ENCODE measurements around the gene FUT9.

Gene FUT9

GRCh38 chr6:96074006-96074405 lies 58.2 kb downstream of the FUT9 start:
- Histone ChIP-seq H3K79me2 (ENCODE audit: low read length) (no peaks in the 10 kb centered on the region), H3K4me3 (ENCODE audit: low read length) (no peak overlapping the region), H4K20me1 (ENCODE audit: insufficient read depth, low read length) (no peaks in the 10 kb centered on the region), H3K9ac (ENCODE audit: low read length) (no peak overlapping the region), H3K4me1 (ENCODE audit: low read length) (no peaks in the 10 kb centered on the region), H3K36me3 (replicated peaks; ENCODE audit: low read depth, low read length) (no peaks in the 10 kb centered on the region), H3K4me2 (ENCODE audit: low read length) (no peak overlapping the region), H3K9me3 (ENCODE audit: insufficient read depth, low read length) (no peaks in the 10 kb centered on the region), H3K27me3 (ENCODE audit: low read depth, low read length) (no peaks in the 10 kb centered on the region), H3K27ac (ENCODE audit: low read length) (no peak overlapping the region), H2AFZ (ENCODE audit: low read depth, low read length) (no peak overlapping the region)
- TF ChIP-seq CTCF (IDR thresholded peaks at IDR 0.05; ENCODE audit: low read depth, low read length): no peak
- no peak for TF ChIP-seq EZH2phosphoT487 (IDR thresholded peaks at IDR 0.05; ENCODE audit: low read depth)

GRCh38 chr6:96075826-96076225 lies 60.1 kb downstream of the FUT9 start:
- no peaks in the 10 kb centered on the region for H3K4me1 ChIP-seq (ENCODE audit: low read length)
- H3K36me3 ChIP-seq (replicated peaks; ENCODE audit: low read depth, low read length): no peaks in the 10 kb centered on the region
- no peak overlapping the region for H3K27ac ChIP-seq (ENCODE audit: low read length)
- H3K79me2 ChIP-seq (ENCODE audit: low read length): no peaks in the 10 kb centered on the region
- H3K9ac ChIP-seq (ENCODE audit: low read length): no peak overlapping the region
- TF ChIP-seq CTCF (IDR thresholded peaks at IDR 0.05; ENCODE audit: low read depth, low read length) (no peak), EZH2phosphoT487 (IDR thresholded peaks at IDR 0.05; ENCODE audit: low read depth) (no peak)
- H3K9me3 ChIP-seq (ENCODE audit: insufficient read depth, low read length): no peaks in the 10 kb centered on the region
- no peak overlapping the region for H2AFZ ChIP-seq (ENCODE audit: low read depth, low read length)
- no peak overlapping the region for H3K4me3 ChIP-seq (ENCODE audit: low read length)
- H3K4me2 ChIP-seq (ENCODE audit: low read length): no peak overlapping the region
- H3K27me3 ChIP-seq (ENCODE audit: low read depth, low read length): no peaks in the 10 kb centered on the region
- no peaks in the 10 kb centered on the region for H4K20me1 ChIP-seq (ENCODE audit: insufficient read depth, low read length)

GRCh38 chr6:96086745-96087144 lies 71.0 kb downstream of the FUT9 start:
- no peak for TF ChIP-seq CTCF (IDR thresholded peaks at IDR 0.05; ENCODE audit: low read depth, low read length)
- no peak for TF ChIP-seq EZH2phosphoT487 (IDR thresholded peaks at IDR 0.05; ENCODE audit: low read depth)
- no peak overlapping the region for H3K9ac ChIP-seq (ENCODE audit: low read length)
- no peaks in the 10 kb centered on the region for H3K27me3 ChIP-seq (ENCODE audit: low read depth, low read length)
- H3K9me3 ChIP-seq (ENCODE audit: insufficient read depth, low read length): no peaks in the 10 kb centered on the region
- no peak overlapping the region for H3K27ac ChIP-seq (ENCODE audit: low read length)
- H3K79me2 ChIP-seq (ENCODE audit: low read length): no peaks in the 10 kb centered on the region
- no peaks in the 10 kb centered on the region for H4K20me1 ChIP-seq (ENCODE audit: insufficient read depth, low read length)
- no peak overlapping the region for H2AFZ ChIP-seq (ENCODE audit: low read depth, low read length)
- no peak overlapping the region for H3K4me2 ChIP-seq (ENCODE audit: low read length)
- H3K4me1 ChIP-seq (ENCODE audit: low read length): no peaks in the 10 kb centered on the region
- H3K36me3 ChIP-seq (replicated peaks; ENCODE audit: low read depth, low read length): no peaks in the 10 kb centered on the region
- no peak overlapping the region for H3K4me3 ChIP-seq (ENCODE audit: low read length)

- Histone ChIP-seq H3K9me3 (ENCODE audit: insufficient read depth, low read length) (no peaks in the 10 kb centered on the region), H3K27ac (ENCODE audit: low read length) (no peak overlapping the region), H2AFZ (ENCODE audit: low read depth, low read length) (no peak overlapping the region), H3K27me3 (ENCODE audit: low read depth, low read length) (no peaks in the 10 kb centered on the region), H3K4me1 (ENCODE audit: low read length) (no peaks in the 10 kb centered on the region), H3K4me3 (ENCODE audit: low read length) (no peak overlapping the region), H4K20me1 (ENCODE audit: insufficient read depth, low read length) (no peaks in the 10 kb centered on the region), H3K4me2 (ENCODE audit: low read length) (no peak overlapping the region), H3K79me2 (ENCODE audit: low read length) (no peaks in the 10 kb centered on the region), H3K9ac (ENCODE audit: low read length) (no peak overlapping the region), H3K36me3 (replicated peaks; ENCODE audit: low read depth, low read length) (no peaks in the 10 kb centered on the region)
- TF ChIP-seq CTCF (IDR thresholded peaks at IDR 0.05; ENCODE audit: low read depth, low read length): no peak
- TF ChIP-seq EZH2phosphoT487 (IDR thresholded peaks at IDR 0.05; ENCODE audit: low read depth): no peak
These were observed 73.4 kb downstream of the FUT9 start for GRCh38 chr6:96089173-96089572.
